ENCODE measurements around the gene USP33.

USP33 gene

DNA sequence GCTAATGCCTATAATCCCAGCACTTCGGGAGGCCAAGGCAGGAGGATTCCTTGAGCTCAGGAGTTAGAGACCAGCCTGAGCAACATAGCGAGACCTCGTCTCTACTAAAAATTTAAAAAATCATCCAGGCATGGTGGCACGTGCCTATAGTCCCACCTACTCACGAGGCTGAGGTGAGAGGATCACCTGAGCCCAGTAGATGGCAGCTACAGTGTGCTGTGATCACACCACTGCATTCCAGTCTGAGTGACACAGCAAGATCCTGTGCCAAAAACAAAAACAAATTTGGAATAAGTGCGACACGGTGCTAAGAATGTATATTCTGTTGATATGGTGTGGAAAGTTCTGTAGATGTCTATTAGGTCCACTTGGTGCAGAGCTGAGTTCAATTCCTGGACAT, 15.1 kb downstream of the USP33 start:
- no peak overlapping the region for H2AFZ ChIP-seq (ENCODE audit: low read length)
- H3K79me2 ChIP-seq (ENCODE audit: insufficient read depth, low read length) = peaks cover 45% of the 10 kb centered on the region
- no peaks in the 10 kb centered on the region for H3K4me1 ChIP-seq (ENCODE audit: insufficient read depth, low read length, severe bottlenecking)
- H4K20me1 ChIP-seq (ENCODE audit: insufficient read depth, low read length) = no peaks in the 10 kb centered on the region
- H3K4me2 ChIP-seq (ENCODE audit: low read length) = no peak overlapping the region
- no peak for TF ChIP-seq CTCF (IDR thresholded peaks at IDR 0.05; ENCODE audit: low read length)
- TF ChIP-seq EZH2 (IDR thresholded peaks at IDR 0.05; ENCODE audit: borderline replicate concordance, low read length) = no peak
- no peaks in the 10 kb centered on the region for H3K27me3 ChIP-seq (ENCODE audit: insufficient read depth, low read length)
- no peaks in the 10 kb centered on the region for H3F3A ChIP-seq (ENCODE audit: insufficient read depth, low read length)
- H3K27ac ChIP-seq (ENCODE audit: low read depth, low read length, poor library complexity, severe bottlenecking) = no peak overlapping the region
- H3K36me3 ChIP-seq (ENCODE audit: insufficient read depth, low read length) = peaks cover 4% of the 10 kb centered on the region; the same call in 1 of the 2 replicates
- H3K4me3 ChIP-seq (ENCODE audit: low read depth, low read length, poor library complexity, severe bottlenecking) = no peak overlapping the region
- no peaks in the 10 kb centered on the region for H3K9me2 ChIP-seq (ENCODE audit: low read depth, low read length)
- no peaks in the 10 kb centered on the region for H3K9me3 ChIP-seq (ENCODE audit: low read length)
- H3K9ac ChIP-seq (ENCODE audit: low read length) = no peak overlapping the region

DNA sequence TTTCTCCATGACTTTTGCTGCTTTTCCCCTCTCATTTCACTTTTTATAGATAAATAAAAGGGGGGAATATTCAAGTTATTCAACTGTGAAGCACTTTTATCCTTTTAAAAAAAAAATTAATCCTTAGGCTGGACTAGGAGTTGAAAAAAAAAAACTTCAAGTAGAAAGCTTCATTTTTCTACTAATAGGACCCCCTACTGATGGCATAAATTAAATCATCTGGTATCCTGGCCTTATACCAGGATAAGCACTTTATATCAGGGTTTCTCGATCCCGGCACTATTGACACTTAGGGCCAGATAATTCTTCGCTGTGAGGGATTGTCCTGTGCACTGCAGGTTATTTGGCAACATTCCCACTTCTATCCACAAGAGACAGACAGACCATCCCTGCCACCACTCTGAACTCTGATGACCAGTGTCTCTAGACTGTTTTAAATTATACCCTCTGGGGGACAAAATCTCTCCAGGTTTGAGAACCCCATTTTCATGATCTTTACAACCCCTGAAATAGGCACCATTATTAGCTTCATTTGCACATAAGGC, 17.6 kb downstream of the USP33 start:
- no peaks in the 10 kb centered on the region for H3K9me2 ChIP-seq (ENCODE audit: low read depth, low read length)
- no peak overlapping the region for H3K27ac ChIP-seq (ENCODE audit: low read depth, low read length, poor library complexity, severe bottlenecking)
- TF ChIP-seq EZH2 (IDR thresholded peaks at IDR 0.05; ENCODE audit: borderline replicate concordance, low read length) (no peak), CTCF (IDR thresholded peaks at IDR 0.05; ENCODE audit: low read length) (no peak)
- H3K4me3 ChIP-seq (ENCODE audit: low read depth, low read length, poor library complexity, severe bottlenecking) = no peak overlapping the region
- H3K4me1 ChIP-seq (ENCODE audit: insufficient read depth, low read length, severe bottlenecking) = no peaks in the 10 kb centered on the region
- no peak overlapping the region for H3K9ac ChIP-seq (ENCODE audit: low read length)
- H3K79me2 ChIP-seq (ENCODE audit: insufficient read depth, low read length) = peaks cover 23% of the 10 kb centered on the region
- no peaks in the 10 kb centered on the region for H3K27me3 ChIP-seq (ENCODE audit: insufficient read depth, low read length)
- peaks cover 17% of the 10 kb centered on the region; the same call in 1 of the 2 replicates for H3K36me3 ChIP-seq (ENCODE audit: insufficient read depth, low read length)
- H4K20me1 ChIP-seq (ENCODE audit: insufficient read depth, low read length) = no peaks in the 10 kb centered on the region
- H2AFZ ChIP-seq (ENCODE audit: low read length) = no peak overlapping the region
- H3K9me3 ChIP-seq (ENCODE audit: low read length) = no peaks in the 10 kb centered on the region
- H3F3A ChIP-seq (ENCODE audit: insufficient read depth, low read length) = no peaks in the 10 kb centered on the region
- H3K4me2 ChIP-seq (ENCODE audit: low read length) = no peak overlapping the region

GRCh38 chr1:77741316-77741715, 18.3 kb downstream of the USP33 start:
- Histone ChIP-seq H3K9ac (ENCODE audit: low read length) (no peak overlapping the region), H3K27ac (ENCODE audit: low read depth, low read length, poor library complexity, severe bottlenecking) (no peak overlapping the region), H3K4me3 (ENCODE audit: low read depth, low read length, poor library complexity, severe bottlenecking) (no peak overlapping the region), H3K4me2 (ENCODE audit: low read length) (no peak overlapping the region), H3K79me2 (ENCODE audit: insufficient read depth, low read length) (peaks cover 19% of the 10 kb centered on the region), H3F3A (ENCODE audit: insufficient read depth, low read length) (no peaks in the 10 kb centered on the region), H4K20me1 (ENCODE audit: insufficient read depth, low read length) (no peaks in the 10 kb centered on the region), H3K36me3 (ENCODE audit: insufficient read depth, low read length) (peaks cover 17% of the 10 kb centered on the region; the same call in 1 of the 2 replicates), H2AFZ (ENCODE audit: low read length) (no peak overlapping the region), H3K9me2 (ENCODE audit: low read depth, low read length) (no peaks in the 10 kb centered on the region), H3K4me1 (ENCODE audit: insufficient read depth, low read length, severe bottlenecking) (no peaks in the 10 kb centered on the region), H3K9me3 (ENCODE audit: low read length) (no peaks in the 10 kb centered on the region), H3K27me3 (ENCODE audit: insufficient read depth, low read length) (no peaks in the 10 kb centered on the region)
- TF ChIP-seq CTCF (IDR thresholded peaks at IDR 0.05; ENCODE audit: low read length) (no peak), EZH2 (IDR thresholded peaks at IDR 0.05; ENCODE audit: borderline replicate concordance, low read length) (no peak)

Data from OCI-LY1 (cell line).